Mucosa of descending colon (tissue), 3 donors: ENCODE measurements around the gene BIRC2. TPM values are rescaled to one million over a fixed set of nuclear protein-coding genes. Genes with fewer than 3 reads are reported as not detected.
A peak's percentile ranks its signal among the peaks of the same experiment; 100 is the strongest.
"Not testable (repeated sequence)": the region's sequence is repeated elsewhere in the genome, so short reads cannot be mapped to it uniquely, and the experiment has no call there.

Source experiments
- ATAC-seq: fragments of 200-7000 bp; cut with Tn5 transposase; one replicate; pipeline ENCODE4 v1.9.1; 2020; ENCODE audit warnings: mild to moderate bottlenecking, moderate library complexity
- DNase-seq, 3 donors: peaks; one replicate each; pipeline ENCODE4 v3.0.0-alpha.2; 2020
- H3K36me3 ChIP-seq: fragments of 200-600 bp; one replicate; pipeline ENCODE4 v1.8.0; 2021; ENCODE audit warnings: low read depth, mild to moderate bottlenecking
- H3K4me1 ChIP-seq: fragments of 200-600 bp; one replicate; pipeline ENCODE4 v1.8.0; 2021; ENCODE audit warnings: low read depth, mild to moderate bottlenecking
- H3K4me3 ChIP-seq: fragments of 200-600 bp; one replicate; pipeline ENCODE4 v1.8.0; 2021; ENCODE audit warnings: mild to moderate bottlenecking
- H3K9me3 ChIP-seq: fragments of 200-600 bp; one replicate; pipeline ENCODE4 v1.8.0; 2021; ENCODE audit warnings: mild to moderate bottlenecking
- CTCF ChIP-seq: fragments of 200-600 bp; IDR thresholded peaks from one replicate; pipeline ENCODE4 v1.8.0; 2022; ENCODE audit warnings: antibody characterized with exemption, mild to moderate bottlenecking
- intact Hi-C, 2 donors: fragments of 100-400 bp; cut with DNase I in 1 of 2; cut with micrococcal nuclease in 1 of 2; formaldehyde crosslinking; loops; one replicate each; pipeline versions ENCODE4 v1.11.0 to v1.11.1; 2022; cut with DNase I, micrococcal nuclease
- total RNA-seq, 3 donors: library from RNA; stranded (reverse); fragmentation: NEBNext Ultra II Directional in 2 of 3; extraction: Animal tissue kit (Norgen Biotek cat#: 25700) in 2 of 3; gene quantifications; one replicate each; pipeline versions ENCODE4 v1.2.1 to v1.2.4, GENCODE V29; 2021 to 2023
- donor health status: DM: no; HTN: no; CAD: no; lungs with moderate emphysema.
- donor health status: DM: no; HTN: no; CAD: no.
- donor health status: DM: no; HTN: yes; CAD: no.

BIRC2 gene
- total RNA-seq, 3 donors from 2014 or later, result 42.8 to 55.0 (median 45.2) TPM

- Histone ChIP-seq H3K9me3 (no peaks in the 10 kb centered on the region), H3K4me1 (no peaks in the 10 kb centered on the region), H3K4me3 (no peak overlapping the region), H3K36me3 (no peaks in the 10 kb centered on the region)
- ATAC-seq, result peak; percentile 61
- TF ChIP-seq CTCF, result no peak
- no peak for DNase-seq
- intact Hi-C loops, result no loop called here
These were observed 14.3 kb downstream of the BIRC2 start for GRCh38 chr11:102361086-102362031.

- no peak for DNase-seq
- no peaks in the 10 kb centered on the region for H3K9me3 ChIP-seq
- intact Hi-C loops, result no loop called here
- H3K4me1 ChIP-seq, result no peaks in the 10 kb centered on the region
- no peaks in the 10 kb centered on the region for H3K36me3 ChIP-seq
- TF ChIP-seq CTCF, result no peak
- ATAC-seq, result no peak
- H3K4me3 ChIP-seq, result no peak overlapping the region
These were observed 18.0 kb downstream of the BIRC2 start for GRCh38 chr11:102364991-102365390.

GRCh38 chr11:102367364-102367763, 20.4 kb downstream of the BIRC2 start:
- DNase-seq (no peak), ATAC-seq (peak; percentile 57)
- TF ChIP-seq CTCF, result no peak
- Histone ChIP-seq H3K36me3 (no peaks in the 10 kb centered on the region), H3K9me3 (no peaks in the 10 kb centered on the region), H3K4me1 (no peaks in the 10 kb centered on the region), H3K4me3 (no peak overlapping the region)
- intact Hi-C loops, result no loop called here

GRCh38 chr11:102368472-102368871, 21.5 kb downstream of the BIRC2 start:
- Histone ChIP-seq H3K9me3 (no peaks in the 10 kb centered on the region), H3K36me3 (no peaks in the 10 kb centered on the region), H3K4me3 (no peak overlapping the region), H3K4me1 (no peaks in the 10 kb centered on the region)
- no peak for TF ChIP-seq CTCF
- intact Hi-C loops, result no loop called here
- ATAC-seq (no peak), DNase-seq (no peak)

GRCh38 chr11:102374633-102375424, 27.8 kb downstream of the BIRC2 start:
- H3K9me3 ChIP-seq, H3K36me3 ChIP-seq, H3K4me1 ChIP-seq, H3K4me3 ChIP-seq, ATAC-seq, intact Hi-C loops: not testable (repeated sequence)
- DNase-seq, result peak in 1 of 3 donors; percentile 43
